Kidney epithelial cell (primary cell): Measurements from ENCODE around the gene CCNB3. TPM values are rescaled to one million over a fixed set of nuclear protein-coding genes. Genes with fewer than 3 reads are reported as not detected.
A peak's percentile ranks its signal among the peaks of the same experiment; 100 is the strongest.

Experiments
- DNase-seq: peaks from one replicate; pipeline ENCODE4 v3.0.0-alpha.2; 2010; ENCODE audit warnings: low read depth
- H3K27me3 ChIP-seq: 2 replicates; pipeline ENCODE4 v1.6.0; 2011; ENCODE audit warnings: low read length; ENCODE audit not compliant: control insufficient read depth, insufficient read depth
- H3K36me3 ChIP-seq: 2 replicates; pipeline ENCODE4 v1.5.1; 2011; ENCODE audit warnings: low read length; ENCODE audit not compliant: control insufficient read depth, insufficient read depth
- H3K4me3 ChIP-seq: 2 replicates; pipeline ENCODE4 v1.5.1; 2011; ENCODE audit warnings: low read depth, mild to moderate bottlenecking, control low read depth, low read length
- CTCF ChIP-seq: IDR thresholded peaks from 2 replicates; pipeline ENCODE4 v1.5.1; 2011; ENCODE audit warnings: mild to moderate bottlenecking, moderate library complexity, low read length, control low read depth, inconsistent platforms; ENCODE audit not compliant: insufficient read depth, poor library complexity, severe bottlenecking
- total RNA-seq: library from RNA; depleted of rRNA; stranded (reverse); fragments of >200 nt; gene quantifications from 2 replicates; pipeline ENCODE4 v1.2.3, GENCODE V29; 2015

Gene CCNB3
- total RNA-seq, 1 donor from 2014 or later, result 0.46 TPM

- H3K36me3 ChIP-seq, result no peaks in the 10 kb centered on the region
- no peaks in the 10 kb centered on the region for H3K27me3 ChIP-seq
- H3K4me3 ChIP-seq, result no peak overlapping the region
- DNase-seq, result no peak
- TF ChIP-seq CTCF, result no peak
Measured at GRCh38 chrX:50188859-50189600, 15.5 kb upstream of the CCNB3 start.

DNA sequence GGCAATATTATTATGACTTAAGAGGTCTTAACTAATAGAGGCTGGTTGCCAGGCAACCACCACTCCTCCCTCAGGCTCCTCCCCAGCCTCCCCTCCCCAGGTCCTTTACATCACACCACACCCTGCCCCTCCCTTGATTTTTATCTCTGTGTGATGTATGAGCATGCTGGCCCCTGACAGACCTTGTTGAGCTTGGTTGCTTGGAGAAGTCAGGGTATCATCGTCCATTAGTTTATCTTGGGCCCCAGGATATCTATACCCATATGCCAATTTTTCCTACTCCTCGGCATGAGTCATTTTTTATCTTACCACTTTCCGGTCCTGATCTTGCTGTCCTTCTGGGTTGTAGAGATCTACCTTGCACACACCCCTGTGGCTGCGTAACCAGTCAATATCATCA lies 6.2 kb upstream of the CCNB3 start:
- Histone ChIP-seq H3K27me3 (no peaks in the 10 kb centered on the region), H3K4me3 (no peak overlapping the region), H3K36me3 (no peaks in the 10 kb centered on the region)
- TF ChIP-seq CTCF, result no peak
- no peak for DNase-seq

DNA sequence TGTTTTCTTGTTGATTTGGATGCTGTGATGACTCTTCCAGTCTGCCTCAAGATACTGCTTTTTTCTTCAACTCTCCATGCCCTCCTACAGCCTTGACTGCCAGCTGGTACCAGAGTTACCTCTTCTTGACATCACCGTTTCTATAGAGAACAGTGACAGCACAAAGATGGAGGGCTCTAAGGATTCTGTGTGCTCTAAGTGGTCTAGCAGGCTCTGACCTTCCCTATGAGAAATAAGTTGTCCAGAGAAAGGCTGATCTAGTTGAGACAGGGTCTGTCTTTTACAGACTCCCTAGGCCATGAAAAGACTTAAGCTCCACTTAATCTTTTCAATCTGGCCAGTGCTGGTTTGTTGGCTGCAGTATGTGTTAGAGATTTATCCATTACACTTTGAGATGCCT lies 3.7 kb upstream of the CCNB3 start, which contains the start of gene AKAP4:
Gene AKAP4 (minus strand): TSS at position 101 of the 400 bp plus-strand sequence. CDS start 118 bp downstream, outside the sequence.
- no peak within 1 kb of the TSS for H3K4me3 ChIP-seq
- H3K36me3 ChIP-seq, result no peaks in the 10 kb centered on the region
- no peak for DNase-seq
- no peak for TF ChIP-seq CTCF
- H3K27me3 ChIP-seq, result no peaks in the 10 kb centered on the region

GRCh38 chrX:50202539-50202938 lies 2.0 kb upstream of the CCNB3 start:
- TF ChIP-seq CTCF, result no peak
- Histone ChIP-seq H3K27me3 (no peaks in the 10 kb centered on the region), H3K36me3 (no peaks in the 10 kb centered on the region), H3K4me3 (no peak overlapping the region)
- DNase-seq, result no peak

- no peak for DNase-seq
- TF ChIP-seq CTCF, result no peak
- H3K36me3 ChIP-seq, result no peaks in the 10 kb centered on the region
- H3K27me3 ChIP-seq, result no peaks in the 10 kb centered on the region
- no peak overlapping the region for H3K4me3 ChIP-seq
Measured at GRCh38 chrX:50206753-50207152, 2.2 kb downstream of the CCNB3 start.

DNA sequence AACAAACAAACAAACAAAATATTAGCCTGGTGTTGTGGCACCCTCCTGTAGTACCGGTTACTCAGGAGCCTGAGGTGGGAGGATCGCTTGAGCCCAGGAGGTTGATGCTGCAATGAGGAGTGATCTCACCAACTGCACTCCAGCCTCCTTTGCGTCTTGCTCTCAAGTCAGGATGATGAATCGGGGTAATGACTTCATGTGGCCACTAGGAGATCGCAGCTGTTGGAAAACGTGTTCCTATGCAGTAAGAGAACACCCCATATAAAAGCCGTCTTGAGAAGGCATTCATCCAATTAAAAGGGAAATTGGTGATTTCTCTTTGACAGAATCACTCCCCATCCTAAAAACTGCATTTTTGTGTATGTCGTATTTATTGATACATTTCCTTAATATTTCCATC lies 6.9 kb downstream of the CCNB3 start:
- no peaks in the 10 kb centered on the region for H3K36me3 ChIP-seq
- H3K4me3 ChIP-seq, result no peak overlapping the region
- peak; percentile 2 for TF ChIP-seq CTCF
- H3K27me3 ChIP-seq, result no peaks in the 10 kb centered on the region
- DNase-seq, result no peak
